Pancreas (tissue), 10 donors: Measurements from ENCODE around the gene NHSL1. TPM values are rescaled to one million over a fixed set of nuclear protein-coding genes. Genes with fewer than 3 reads are reported as not detected.

Experiments used
- ATAC-seq, 4 donors: fragments of 200-7000 bp; cut with Tn5 transposase; one replicate each; pipeline versions ENCODE4 v1.8.0 to v1.9.1; 2020; ENCODE audit warnings: mild to moderate bottlenecking in 4 of 4, moderate library complexity in 4 of 4
- DNase-seq, 6 donors: peaks; one replicate each; pipeline ENCODE4 v3.0.0-alpha.2; 2020
- FAIRE-seq: peaks from 2 replicates; lab custom pipeline; 2012; peaks lifted over from hg19 to GRCh38; lab: Jason Lieb, UNC
- H3K27ac ChIP-seq, 4 donors: fragments of 200-600 bp; sonication (generic); 1 replicate in 3 of 4; 2 replicates in 1 of 4; pipeline versions ENCODE4 v1.5.0 to v1.8.0; 2020
- H3K27me3 ChIP-seq, 4 donors: fragments of 200-600 bp; one replicate each; pipeline ENCODE4 v1.8.0; 2021
- H3K36me3 ChIP-seq, 3 donors: fragments of 200-600 bp; sonication (generic) in 1 of 3; one replicate each; pipeline versions ENCODE4 v1.5.0 to v1.8.0; 2020 to 2021
- H3K4me1 ChIP-seq, 3 donors: fragments of 200-600 bp; one replicate each; pipeline ENCODE4 v1.8.0; 2021
- H3K4me3 ChIP-seq, 4 donors: fragments of 200-600 bp; sonication (generic) in 2 of 4; one replicate each; pipeline versions ENCODE4 v1.5.0 to v1.8.0; 2020 to 2021
- H3K9me3 ChIP-seq, 4 donors: fragments of 200-600 bp; one replicate each; pipeline ENCODE4 v1.8.0; 2021
- CTCF ChIP-seq, 4 donors: fragments of 200-600 bp; sonication (generic) in 3 of 4; IDR thresholded peaks; one replicate each; pipeline versions ENCODE4 v1.5.0 to v1.8.0; 2021; ENCODE audit warnings: antibody characterized with exemption in 4 of 4
- WGBS, 2 donors: extraction: QIAGEN DNeasy Blood & Tissue Kit; methylation state at CpG; one replicate each; pipeline ENCODE4 v1.1.7; 2013; 5-methylcytosine and 5-hydroxymethylcytosine counted together
- intact Hi-C, 3 donors: fragments of 100-400 bp; cut with DNase I; formaldehyde crosslinking; loops; one replicate each; pipeline versions ENCODE4 v1.11.1 to v1.14.2; 2022
- polyA plus RNA-seq, 2 donors: library from polyadenylated mRNA; stranded (reverse); fragments of 200-250 nt; gene quantifications; one replicate each; pipeline ENCODE4 v1.2.3, GENCODE V29; 2013
- total RNA-seq, 6 donors: library from RNA; stranded (reverse); fragmentation: NEBNext Ultra II Directional in 4 of 6; extraction: Animal tissue kit (Norgen Biotek cat#: 25700) in 4 of 6; gene quantifications; one replicate each; pipeline versions ENCODE4 v1.2.1 to v1.2.4, GENCODE V29; 2021 to 2023
- donor health status: healthy with polysubstance abuse.
- donor health status: DM: no; HTN: no; CAD: no; lungs with moderate emphysema.
- donor health status: DM: no; HTN: no; CAD: no.
- donor health status: control.
- donor health status: control.
- donor health status: Bipolar disorder and iron deficiency.
- donor health status: DM: yes; HTN: yes; CAD: no.
- donor health status: DM: no; HTN: no; CAD: no.
- donor health status: DM: no; HTN: no; CAD: no.
- donor health status: DM: yes; HTN: yes; CAD: no.

The NHSL1 gene
- total and polyA plus RNA-seq, 8 donors, result 3.5 to 16.3 (median 8.9) TPM

GRCh38 chr6:138443979-138444378 is 55.3 kb downstream of the NHSL1 start:
- DNase-seq, result no peak
- FAIRE-seq, result no peak
- no peaks in the 10 kb centered on the region for H3K9me3 ChIP-seq
- H3K27me3 ChIP-seq, result no peaks in the 10 kb centered on the region
- intact Hi-C loops, result no loop called here
- H3K36me3 ChIP-seq, result no peaks in the 10 kb centered on the region
- no peak for TF ChIP-seq CTCF (IDR thresholded peaks at IDR 0.05)
- no peak overlapping the region for H3K27ac ChIP-seq
- H3K4me3 ChIP-seq, result no peak overlapping the region
- peaks cover 0 to 3% (median 0%) of the 10 kb centered on the region in 3 donors for H3K4me1 ChIP-seq
- ATAC-seq, result no peak

GRCh38 chr6:138442663-138443062 is 56.6 kb downstream of the NHSL1 start:
- Histone ChIP-seq H3K4me1 (peaks cover 0 to 3% (median 0%) of the 10 kb centered on the region in 3 donors), H3K27me3 (no peaks in the 10 kb centered on the region), H3K36me3 (no peaks in the 10 kb centered on the region), H3K9me3 (no peaks in the 10 kb centered on the region), H3K27ac (no peak overlapping the region), H3K4me3 (no peak overlapping the region)
- DNase-seq, result no peak
- TF ChIP-seq CTCF (IDR thresholded peaks at IDR 0.05), result no peak
- intact Hi-C loops, result no loop called here
- WGBS, 2 donors, result 70 to 73% methylated on average over 2 of the region's 2 CpGs
- ATAC-seq, result no peak
- FAIRE-seq, result peak; percentile 5

- no peak overlapping the region for H3K4me3 ChIP-seq
- no peak for ATAC-seq
- H3K27ac ChIP-seq, result no peak overlapping the region
- H3K27me3 ChIP-seq, result no peaks in the 10 kb centered on the region
- peaks cover 0 to 3% (median 0%) of the 10 kb centered on the region in 3 donors for H3K4me1 ChIP-seq
- H3K9me3 ChIP-seq, result no peaks in the 10 kb centered on the region
- 92 to 96% methylated on average over 6 of the region's 6 CpGs for WGBS, 2 donors
- no peak for FAIRE-seq
- TF ChIP-seq CTCF (IDR thresholded peaks at IDR 0.05), result no peak
- no peaks in the 10 kb centered on the region for H3K36me3 ChIP-seq
- DNase-seq, result no peak
- intact Hi-C loops, result no loop called here
These were observed 57.3 kb downstream of the NHSL1 start for GRCh38 chr6:138441965-138442364.

GRCh38 chr6:138440758-138441357 is 58.4 kb downstream of the NHSL1 start:
- ATAC-seq (no peak), FAIRE-seq (no peak), DNase-seq (no peak)
- WGBS, 2 donors, result 79 to 89% methylated on average over 4 of the region's 4 CpGs
- H3K4me3 ChIP-seq, result no peak overlapping the region
- intact Hi-C loops, result no loop called here
- no peaks in the 10 kb centered on the region for H3K27me3 ChIP-seq
- no peaks in the 10 kb centered on the region for H3K9me3 ChIP-seq
- H3K27ac ChIP-seq, result no peak overlapping the region
- TF ChIP-seq CTCF (IDR thresholded peaks at IDR 0.05), result no peak
- H3K4me1 ChIP-seq, result peaks cover 0 to 3% (median 0%) of the 10 kb centered on the region in 3 donors
- H3K36me3 ChIP-seq, result no peaks in the 10 kb centered on the region

GRCh38 chr6:138440296-138440695 is 59.0 kb downstream of the NHSL1 start:
- ATAC-seq, result peak in 2 of 4 donors; percentile 20 to 31
- no peak for TF ChIP-seq CTCF (IDR thresholded peaks at IDR 0.05)
- WGBS, 2 donors, result 41 to 45% methylated on average over 3 of the region's 3 CpGs

More at GRCh38 chr6:138440296-138440695, 59.0 kb downstream of the NHSL1 start:
- DNase-seq (no peak), FAIRE-seq (no peak)
- Histone ChIP-seq H3K27me3 (no peaks in the 10 kb centered on the region), H3K36me3 (no peaks in the 10 kb centered on the region), H3K4me3 (no peak overlapping the region), H3K9me3 (no peaks in the 10 kb centered on the region), H3K27ac (no peak overlapping the region), H3K4me1 (peaks cover 0 to 3% (median 0%) of the 10 kb centered on the region in 3 donors)
- intact Hi-C loops, result no loop called here
